Hematopoietic multipotent progenitor cell treated with erythropoietin and hydrocortisone succinate and interleukin-3 and kit ligand, for 15 days (in vitro differentiated cells): ENCODE data around the gene XPO6.

Source experiments
- DNase-seq: peaks from one replicate; pipeline ENCODE4 v3.0.0-alpha.2; 2015; ENCODE audit warnings: low spot score

Gene XPO6

DNA sequence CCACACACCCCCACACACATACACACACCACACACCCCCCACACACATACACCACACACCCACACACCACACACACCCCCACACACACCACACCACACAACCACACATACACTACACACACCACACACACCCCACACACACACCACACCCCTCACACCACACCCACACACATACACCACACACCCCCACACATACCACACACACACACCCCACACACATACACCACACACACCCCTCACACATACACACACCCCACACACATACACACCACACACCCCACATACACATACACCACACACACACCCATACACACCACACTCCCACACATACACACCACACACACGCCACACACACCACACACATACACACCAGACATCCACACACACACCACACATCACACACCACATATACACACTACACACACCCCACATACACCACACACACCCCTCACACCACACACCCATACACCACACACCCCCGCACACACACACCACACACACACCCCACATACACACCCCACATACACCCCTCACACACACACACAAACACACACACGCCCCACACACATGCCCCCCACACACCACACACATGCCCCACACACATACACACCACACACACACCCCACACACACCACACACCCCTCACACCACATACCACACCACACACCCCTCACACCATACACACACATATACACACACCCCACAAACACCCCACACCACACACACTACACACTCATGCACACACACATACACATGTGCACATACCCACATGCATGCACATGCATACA lies 122.4 kb downstream of the XPO6 start:
- DNase-seq = no peak

DNA sequence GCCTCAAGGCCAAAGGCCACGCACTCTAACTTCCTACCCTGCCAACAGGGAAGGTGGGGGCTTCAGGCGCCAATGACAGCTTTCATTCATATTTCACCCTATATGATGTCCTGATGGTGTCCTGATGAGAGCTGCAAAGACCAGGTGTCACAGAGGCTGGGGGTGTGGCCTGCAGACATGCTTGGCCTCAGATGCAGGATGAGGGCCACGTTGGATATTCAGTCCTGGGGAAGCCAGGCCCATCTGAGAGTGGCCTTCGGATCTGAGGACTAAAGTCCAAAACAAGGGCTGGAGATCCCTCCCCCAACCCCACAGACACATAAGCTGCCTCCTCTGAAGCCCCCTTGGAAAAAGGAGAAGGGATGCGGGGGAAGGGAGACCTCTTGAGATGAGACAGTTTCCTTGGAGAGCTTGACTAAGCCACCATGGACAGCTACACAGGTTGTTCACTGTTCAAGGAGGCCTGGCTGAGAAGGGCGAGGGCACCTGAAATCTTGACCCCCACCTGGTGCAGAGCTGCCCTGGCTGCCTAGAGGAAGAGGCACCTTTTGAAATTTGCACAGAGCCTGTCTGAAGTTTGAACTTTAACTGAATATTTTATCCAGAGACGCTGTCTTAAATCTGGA lies 124.0 kb downstream of the XPO6 start:
- no peak for DNase-seq

GRCh38 chr16:28087140-28087660 lies 124.6 kb downstream of the XPO6 start:
- DNase-seq = no peak

DNA sequence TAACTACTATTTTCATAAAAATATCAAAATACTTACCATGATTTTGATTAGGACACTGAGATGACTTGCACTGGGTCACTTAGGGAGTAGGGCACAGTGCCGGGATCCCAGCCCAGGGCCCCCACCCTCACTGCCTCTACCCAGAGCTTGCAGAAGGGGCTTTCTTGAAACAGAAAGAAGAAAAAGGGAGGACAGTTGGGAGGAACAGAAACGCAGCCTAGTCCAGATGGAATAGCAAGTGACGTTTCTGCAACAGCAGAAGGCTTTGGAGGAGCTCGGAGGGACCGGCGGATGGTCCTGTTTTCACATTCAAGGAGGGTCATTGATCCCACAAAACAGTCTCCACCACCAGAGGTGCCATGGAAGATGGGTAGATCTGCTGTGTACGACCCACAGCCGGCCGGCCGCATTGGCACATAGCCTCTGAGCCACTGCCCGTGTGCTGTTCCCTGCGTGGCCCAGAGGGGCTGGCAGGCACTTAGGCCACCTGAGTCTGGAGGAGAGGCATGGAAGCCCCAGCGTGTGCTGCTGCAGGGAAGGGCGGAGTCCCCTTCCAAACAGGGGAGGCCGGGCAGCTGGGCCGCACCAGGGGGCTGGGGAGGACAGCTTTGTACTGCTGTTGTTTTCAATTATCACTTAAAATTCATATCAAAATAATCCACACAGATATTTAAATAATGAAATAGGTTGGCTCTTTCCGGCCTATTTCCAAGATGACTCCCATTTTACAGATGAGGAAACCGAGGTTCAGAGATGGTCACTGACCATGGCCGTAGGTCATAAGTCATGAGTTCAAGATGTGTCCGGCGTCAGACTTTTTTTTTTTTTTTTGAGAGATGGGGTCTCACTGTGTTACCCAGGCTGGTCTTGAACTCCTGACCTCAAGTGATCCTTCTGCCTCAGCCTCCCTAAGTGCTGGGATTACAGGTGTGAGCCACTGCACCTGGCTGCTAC lies 125.3 kb downstream of the XPO6 start:
- no peak for DNase-seq

DNA sequence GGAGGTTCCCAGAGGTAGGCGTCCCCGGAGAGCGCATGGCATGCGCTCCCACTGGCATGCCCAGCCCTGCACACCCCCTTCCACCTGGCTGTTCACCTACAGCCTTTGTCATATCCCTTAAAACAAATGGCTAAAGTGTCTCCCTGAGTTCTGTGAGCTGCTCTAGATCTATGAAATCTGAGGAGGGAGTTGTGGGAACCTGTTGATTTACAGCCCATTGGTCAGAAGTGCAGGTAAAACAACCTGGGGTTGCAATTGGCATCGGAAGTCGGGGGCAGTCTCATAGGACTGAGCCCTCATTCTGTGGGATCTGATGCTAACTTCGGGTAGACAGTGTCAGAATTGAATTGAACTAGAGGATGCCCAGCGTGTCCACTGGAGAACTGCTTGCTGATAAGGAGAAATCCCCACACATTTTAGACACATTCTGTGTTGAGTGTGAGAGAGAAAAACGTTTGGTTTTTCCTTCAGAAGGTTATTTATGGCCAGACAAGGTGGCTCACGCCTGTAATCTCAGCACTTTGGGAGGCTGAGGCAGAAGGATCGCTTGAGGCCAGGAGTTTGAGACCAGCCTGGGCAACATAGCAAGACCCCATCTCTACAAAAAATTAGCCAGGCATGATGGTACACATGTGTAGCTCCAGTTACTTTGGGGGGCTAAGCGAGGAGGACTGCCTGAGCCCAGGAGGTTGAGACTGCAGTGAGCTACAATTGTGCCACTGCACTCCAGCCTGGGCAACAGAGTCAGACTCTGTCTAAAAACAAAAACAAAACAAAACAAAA lies 126.2 kb downstream of the XPO6 start:
- DNase-seq = no peak

GRCh38 chr16:28084209-28084608 lies 127.6 kb downstream of the XPO6 start:
- no peak for DNase-seq

DNA sequence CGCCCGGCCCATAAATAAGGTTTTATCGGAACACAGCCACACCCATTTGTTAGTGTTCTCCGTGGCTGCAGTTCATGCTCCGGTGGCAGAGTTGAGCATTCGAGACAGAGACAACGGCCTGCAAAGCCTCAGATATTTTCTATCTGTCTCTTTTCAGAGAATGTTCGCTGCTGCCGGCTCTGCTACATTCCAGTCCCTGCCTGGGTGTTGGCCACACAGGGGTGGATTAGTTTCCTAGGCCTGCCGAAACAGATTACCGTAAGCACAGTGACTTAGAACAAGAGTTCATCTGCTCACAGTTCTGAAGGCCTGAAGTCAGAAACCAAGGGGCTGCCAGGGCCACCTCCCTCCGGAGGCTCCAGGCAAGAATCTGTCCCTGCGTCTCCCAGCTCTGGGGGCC lies 129.1 kb downstream of the XPO6 start:
- no peak for DNase-seq

GRCh38 chr16:28081391-28081968 lies 130.3 kb downstream of the XPO6 start:
- DNase-seq = no peak

DNA sequence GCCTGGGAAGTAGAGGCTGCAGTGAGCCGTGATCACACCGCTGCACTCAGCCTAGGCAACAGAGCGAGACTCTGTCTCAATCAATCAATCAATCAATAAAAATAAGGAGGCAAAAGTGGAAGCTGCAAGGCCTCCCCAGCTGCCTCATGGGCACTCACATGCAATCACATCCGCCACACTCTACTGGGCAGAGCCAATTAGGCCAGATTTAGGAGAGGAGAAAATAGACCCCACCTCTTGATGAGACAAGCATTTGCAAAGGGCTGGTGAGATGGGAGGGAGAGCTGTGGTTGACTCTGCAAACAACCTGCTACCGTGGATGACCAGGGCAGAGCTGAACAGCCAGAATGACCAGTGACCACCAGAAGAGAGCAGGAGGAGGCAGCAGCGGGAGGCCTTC lies 133.5 kb downstream of the XPO6 start:
- no peak for DNase-seq

GRCh38 chr16:28073836-28074235 lies 137.9 kb downstream of the XPO6 start:
- no peak for DNase-seq

DNA sequence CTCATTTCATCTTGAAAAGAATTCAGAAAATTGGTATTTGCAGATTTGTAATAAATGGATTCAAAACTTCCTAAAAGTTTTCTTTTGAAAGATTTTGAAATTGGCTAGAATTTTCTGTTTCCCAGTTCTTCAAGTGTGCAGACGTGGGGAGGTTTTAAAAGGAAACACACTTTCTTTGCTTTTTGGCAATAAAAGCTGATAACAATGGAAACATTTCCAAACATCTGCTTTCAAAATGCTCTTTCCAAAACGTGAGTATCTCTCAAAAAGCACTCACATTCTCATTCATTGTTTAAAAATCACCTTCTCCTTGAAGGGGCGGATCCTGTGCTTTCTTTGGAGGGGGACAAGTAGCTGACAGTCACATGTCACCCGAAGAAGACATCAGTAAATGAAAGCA lies 139.7 kb downstream of the XPO6 start:
- no peak for DNase-seq

DNA sequence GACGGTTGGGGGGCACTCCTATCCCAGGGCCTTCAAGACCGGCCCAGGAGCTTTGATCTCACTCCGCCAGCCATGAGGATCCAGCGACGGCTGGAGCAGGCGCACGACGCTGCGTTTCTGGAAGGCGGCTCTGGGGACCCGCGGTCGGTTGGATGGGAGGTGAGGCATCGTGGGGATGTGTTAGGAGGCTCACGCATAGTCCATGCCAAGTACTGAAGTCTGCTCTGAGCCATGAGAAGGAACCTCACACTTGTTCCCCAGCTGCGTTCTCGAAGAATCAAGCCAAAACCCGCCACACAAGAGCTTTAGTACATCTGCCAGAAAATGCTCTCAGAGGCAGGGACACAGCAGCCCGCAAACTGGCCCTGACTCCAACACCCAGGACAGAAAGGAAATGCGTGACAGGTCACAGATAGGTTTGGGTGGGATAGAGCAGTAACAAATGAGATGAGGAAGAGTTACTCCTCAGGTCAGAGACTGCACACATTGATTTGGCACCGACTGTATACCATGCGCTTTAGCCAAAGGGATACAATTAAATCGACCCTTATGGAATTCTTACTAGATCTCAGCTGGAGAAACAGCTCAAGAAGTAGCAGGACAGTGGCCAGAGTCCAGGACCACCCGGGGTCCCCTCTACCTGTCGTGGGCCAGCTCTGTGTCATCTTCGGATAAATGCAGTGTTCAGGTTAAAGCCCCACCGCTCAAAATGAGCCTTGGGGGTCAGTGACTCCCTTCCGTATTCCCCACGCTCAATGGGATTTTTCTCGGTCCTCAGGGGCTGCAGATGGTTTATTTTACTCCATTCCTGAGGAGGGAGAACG lies 141.6 kb downstream of the XPO6 start:
- DNase-seq = no peak

GRCh38 chr16:28068976-28069375 lies 142.8 kb downstream of the XPO6 start:
- DNase-seq = no peak

GRCh38 chr16:28067604-28068379 lies 144.0 kb downstream of the XPO6 start:
- DNase-seq = no peak

DNA sequence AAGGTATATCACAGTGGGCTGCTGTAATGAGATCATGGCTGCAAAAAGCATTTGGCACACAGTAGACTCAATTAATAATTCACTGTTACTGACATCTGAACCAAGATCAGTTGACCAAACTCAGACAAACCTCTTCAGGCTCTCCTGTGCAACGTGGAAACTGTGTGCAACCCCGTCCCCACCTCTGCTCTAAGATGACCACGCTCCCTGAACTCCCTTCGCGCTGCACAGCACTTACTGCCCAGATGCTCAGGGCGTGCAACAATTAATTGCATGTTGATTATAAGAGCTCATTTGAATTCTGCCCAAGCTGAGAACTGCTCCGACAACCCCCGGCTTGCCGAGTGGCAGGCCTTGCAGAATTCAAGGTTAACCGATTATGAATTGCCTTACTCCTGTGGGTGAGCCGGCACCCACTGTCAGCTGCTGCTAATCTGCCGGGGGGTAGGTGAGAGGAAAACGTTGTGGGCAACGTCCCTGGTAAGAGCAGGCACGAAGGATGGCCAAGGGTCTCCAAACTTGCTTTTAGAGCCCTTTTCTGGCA lies 147.0 kb downstream of the XPO6 start:
- no peak for DNase-seq

DNA sequence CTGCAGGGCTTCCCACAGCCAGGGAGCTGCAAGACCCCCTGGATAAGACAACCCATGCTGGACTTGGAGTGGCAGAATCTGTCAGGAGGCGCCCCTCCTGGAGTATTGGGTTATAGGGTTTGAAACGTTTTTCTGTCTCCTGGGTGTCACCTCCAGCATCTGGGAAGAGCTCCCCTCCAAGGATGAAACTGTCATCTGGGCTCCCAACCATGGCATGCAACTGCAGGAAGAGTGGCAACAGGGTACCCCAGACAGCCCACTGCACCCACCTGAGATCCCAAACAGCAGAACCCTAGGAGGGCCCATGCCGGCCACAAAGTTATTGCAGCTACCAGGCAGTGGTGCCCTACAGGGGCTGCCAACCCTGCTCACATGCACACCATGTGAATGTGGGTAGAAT lies 147.6 kb downstream of the XPO6 start:
- no peak for DNase-seq

GRCh38 chr16:28063591-28064061 lies 148.1 kb downstream of the XPO6 start, which contains the start of gene GSG1L:
Gene GSG1L (minus strand): TSS chr16:28063714. CDS start chr16:28063424, 290 bp downstream.
- DNase-seq = no peak

DNA sequence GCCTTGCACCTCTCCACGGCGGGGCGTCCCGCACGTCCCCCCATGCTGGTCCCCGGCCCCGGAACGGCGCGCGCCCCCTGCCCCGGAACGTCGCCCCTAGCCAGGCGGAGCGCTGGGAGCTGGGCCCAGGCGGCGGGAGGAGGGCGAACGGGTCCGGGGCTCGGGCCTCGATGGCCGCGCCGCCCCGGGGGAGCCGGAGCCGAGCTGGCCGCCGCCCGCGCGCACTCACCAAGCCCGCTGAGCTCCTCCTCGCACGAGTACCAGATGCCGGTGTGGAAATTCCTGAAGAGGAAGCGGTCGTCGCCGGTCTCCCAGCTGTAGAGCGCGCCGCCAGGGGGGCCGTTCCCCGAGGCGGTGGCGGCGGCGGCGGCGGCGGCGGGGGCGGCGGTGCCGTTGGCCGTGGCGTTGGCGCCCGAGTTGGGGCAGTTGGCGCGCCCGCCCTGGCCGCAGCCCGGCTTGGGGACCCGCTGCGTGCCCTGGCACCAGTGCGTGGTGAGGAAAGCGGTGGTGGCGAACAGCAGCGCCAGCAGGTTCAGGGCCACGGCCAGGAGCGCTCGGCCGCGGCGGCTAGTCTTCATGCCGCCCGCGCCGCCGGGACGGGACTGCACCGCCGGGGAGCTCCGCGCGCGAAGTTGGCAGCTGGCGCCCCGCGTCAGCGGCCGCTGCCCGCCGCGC lies 148.8 kb downstream of the XPO6 start:
- no peak for DNase-seq
